COR-L47 (cell line): Measurements from ENCODE around the gene AADACL4.
"Not testable (repeated sequence)": the region's sequence is repeated elsewhere in the genome, so short reads cannot be mapped to it uniquely, and the experiment has no call there.

Experiments
- DNase-seq: peaks from one replicate; lab custom pipeline; 2025; lab: John Stamatoyannopoulos, UW

AADACL4 gene

DNA sequence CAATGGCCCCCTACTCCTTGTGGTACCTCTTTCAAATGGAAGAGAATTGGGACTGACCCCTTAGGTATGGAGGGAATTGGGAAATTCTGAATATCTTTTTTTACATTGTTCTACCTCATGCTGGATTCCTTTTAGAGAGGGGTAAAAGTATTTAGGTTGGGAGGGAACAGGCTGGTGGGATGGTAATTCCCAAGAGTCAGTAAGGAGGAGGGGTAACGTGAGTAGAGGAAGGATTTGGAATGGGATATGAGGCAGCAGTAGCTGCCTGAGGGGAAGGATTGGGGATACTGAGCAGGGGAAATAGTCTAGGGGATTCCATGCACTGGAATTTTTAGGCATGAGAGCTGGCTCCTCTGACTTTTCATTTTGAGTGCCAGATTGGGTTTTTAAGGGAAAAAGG is 68.2 kb downstream of the AADACL4 start:
- no peak for DNase-seq

DNA sequence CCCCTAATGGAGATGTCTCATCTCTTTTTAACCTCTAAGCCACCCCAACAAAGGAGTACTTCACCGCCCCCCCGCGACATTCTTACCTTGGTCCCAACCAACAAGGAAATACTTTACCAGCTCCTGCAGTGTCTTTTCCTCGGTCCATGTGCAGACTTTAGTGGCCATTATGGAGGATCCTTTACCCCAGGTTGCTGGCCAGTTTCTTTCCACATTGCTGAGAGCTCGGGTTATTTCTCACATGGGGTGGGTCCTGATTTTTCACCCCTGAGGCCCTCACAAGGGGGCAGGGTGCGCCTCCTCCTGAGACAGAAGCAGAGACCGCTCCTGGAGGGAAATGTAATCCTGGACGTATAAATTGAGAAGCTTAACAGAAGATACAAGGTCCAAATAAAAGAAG is 69.0 kb downstream of the AADACL4 start:
- DNase-seq = no peak

GRCh38 chr1:12713651-12714050 is 69.8 kb downstream of the AADACL4 start:
- not testable (repeated sequence) for DNase-seq

- DNase-seq = no peak
Observed at GRCh38 chr1:12714710-12715475, 71.0 kb downstream of the AADACL4 start.

GRCh38 chr1:12715896-12716437 is 72.1 kb downstream of the AADACL4 start, which contains the start of gene AADACL3:
TSS of gene AADACL3 (plus strand) at chr1:12716110. CDS start at chr1:12716177, 67 bp downstream.
- DNase-seq = no peak
